IPS-20b (cell line): ENCODE results near the gene CAMTA2.
A peak's percentile ranks its signal among the peaks of the same experiment; 100 is the strongest.

Experiments
- H3K27ac ChIP-seq: one replicate; pipeline ENCODE4 v1.5.1; 2013; ENCODE audit warnings: low read length
- H3K27me3 ChIP-seq: 2 replicates; pipeline ENCODE4 v1.6.1; 2013; ENCODE audit warnings: mild to moderate bottlenecking, low read length, inconsistent platforms; ENCODE audit not compliant: insufficient read depth
- H3K36me3 ChIP-seq: 2 replicates; pipeline ENCODE4 v1.6.1; 2013; ENCODE audit warnings: low read depth, mild to moderate bottlenecking, inconsistent platforms, low read length, moderate library complexity; ENCODE audit not compliant: insufficient read depth
- H3K4me1 ChIP-seq: 2 replicates; pipeline ENCODE4 v1.6.1; 2013; ENCODE audit warnings: mild to moderate bottlenecking, control low read depth, inconsistent platforms, low read length, moderate library complexity; ENCODE audit not compliant: insufficient read depth
- H3K4me3 ChIP-seq: 2 replicates; pipeline ENCODE4 v1.5.1; 2013; ENCODE audit warnings: mild to moderate bottlenecking, low read length, inconsistent platforms
- H3K9ac ChIP-seq: 2 replicates; pipeline ENCODE4 v1.6.1; 2013; ENCODE audit warnings: low read depth, mild to moderate bottlenecking, inconsistent platforms, low read length, moderate library complexity
- H3K9me3 ChIP-seq: 2 replicates; pipeline ENCODE4 v1.6.1; 2013; ENCODE audit warnings: mild to moderate bottlenecking, low read depth, low read length, inconsistent platforms; ENCODE audit not compliant: insufficient read depth

CAMTA2 gene

GRCh38 chr17:4973256-4974114 lies 14.0 kb downstream of the CAMTA2 start:
- Histone ChIP-seq H3K4me1 (peaks cover 7% of the 10 kb centered on the region), H3K36me3 (peaks cover 16% of the 10 kb centered on the region; the same call in 1 of the 2 replicates), H3K4me3 (no peak overlapping the region), H3K27ac (no peak overlapping the region), H3K27me3 (peaks cover 80% of the 10 kb centered on the region), H3K9ac (no peak overlapping the region), H3K9me3 (no peaks in the 10 kb centered on the region)

GRCh38 chr17:4972752-4973151 lies 14.7 kb downstream of the CAMTA2 start:
- no peaks in the 10 kb centered on the region for H3K9me3 ChIP-seq
- peaks cover 7% of the 10 kb centered on the region for H3K4me1 ChIP-seq
- H3K27me3 ChIP-seq, result peaks cover 73% of the 10 kb centered on the region
- H3K4me3 ChIP-seq, result no peak overlapping the region
- H3K27ac ChIP-seq, result no peak overlapping the region
- no peak overlapping the region for H3K9ac ChIP-seq
- H3K36me3 ChIP-seq, result peaks cover 16% of the 10 kb centered on the region; the same call in 1 of the 2 replicates

- Histone ChIP-seq H3K36me3 (peaks cover 16% of the 10 kb centered on the region; the same call in 1 of the 2 replicates), H3K4me3 (no peak overlapping the region), H3K27ac (no peak overlapping the region), H3K27me3 (peaks cover 69% of the 10 kb centered on the region), H3K9me3 (no peaks in the 10 kb centered on the region), H3K4me1 (peaks cover 7% of the 10 kb centered on the region), H3K9ac (no peak overlapping the region)
Measured at GRCh38 chr17:4972322-4972721, 15.2 kb downstream of the CAMTA2 start.

- Histone ChIP-seq H3K4me3 (no peak overlapping the region), H3K9me3 (no peaks in the 10 kb centered on the region), H3K36me3 (peaks cover 16% of the 10 kb centered on the region; the same call in 1 of the 2 replicates), H3K27me3 (peaks cover 64% of the 10 kb centered on the region), H3K4me1 (peaks cover 7% of the 10 kb centered on the region), H3K9ac (no peak overlapping the region), H3K27ac (no peak overlapping the region)
Measured at GRCh38 chr17:4971826-4972225, 15.6 kb downstream of the CAMTA2 start.

- peaks cover 12% of the 10 kb centered on the region for H3K4me1 ChIP-seq
- H3K9ac ChIP-seq, result no peak overlapping the region
- peaks cover 19% of the 10 kb centered on the region for H3K36me3 ChIP-seq
- peaks cover 48% of the 10 kb centered on the region for H3K27me3 ChIP-seq
- no peaks in the 10 kb centered on the region for H3K9me3 ChIP-seq
- no peak overlapping the region for H3K4me3 ChIP-seq
- H3K27ac ChIP-seq, result no peak overlapping the region
Measured at GRCh38 chr17:4970273-4970672, 17.2 kb downstream of the CAMTA2 start.

GRCh38 chr17:4969551-4970173 lies 17.8 kb downstream of the CAMTA2 start:
- H3K9me3 ChIP-seq, result no peaks in the 10 kb centered on the region
- H3K9ac ChIP-seq, result peak overlapping the region; percentile 96; the same call in 1 of the 2 replicates
- no peak overlapping the region for H3K27ac ChIP-seq
- H3K36me3 ChIP-seq, result peaks cover 21% of the 10 kb centered on the region
- H3K27me3 ChIP-seq, result peaks cover 42% of the 10 kb centered on the region
- H3K4me3 ChIP-seq, result peak overlapping the region; percentile 91
- peaks cover 12% of the 10 kb centered on the region for H3K4me1 ChIP-seq

- H3K9me3 ChIP-seq, result no peaks in the 10 kb centered on the region
- H3K27ac ChIP-seq, result peak overlapping the region; percentile 86
- H3K4me1 ChIP-seq, result peaks cover 12% of the 10 kb centered on the region
- H3K9ac ChIP-seq, result peak overlapping the region; percentile 96
- H3K4me3 ChIP-seq, result peak overlapping the region; percentile 91
- H3K27me3 ChIP-seq, result peaks cover 36% of the 10 kb centered on the region
- H3K36me3 ChIP-seq, result peaks cover 21% of the 10 kb centered on the region
Measured at GRCh38 chr17:4969047-4969550, 18.4 kb downstream of the CAMTA2 start.

GRCh38 chr17:4968486-4969046 lies 18.9 kb downstream of the CAMTA2 start:
- Histone ChIP-seq H3K4me1 (peaks cover 12% of the 10 kb centered on the region), H3K27ac (peak overlapping the region; percentile 86), H3K9me3 (no peaks in the 10 kb centered on the region), H3K4me3 (peak overlapping the region; percentile 91), H3K27me3 (peaks cover 31% of the 10 kb centered on the region; the same call in 1 of the 2 replicates), H3K36me3 (peaks cover 21% of the 10 kb centered on the region), H3K9ac (peak overlapping the region; percentile 96)

GRCh38 chr17:4967539-4968485 lies 19.7 kb downstream of the CAMTA2 start, which contains the start of gene SPAG7:
TSS of gene SPAG7 (minus strand) at chr17:4967817. CDS start at chr17:4967804, 13 bp downstream.
- H3K36me3 ChIP-seq, result peaks cover 21% of the 10 kb centered on the region

GRCh38 chr17:4966844-4967538 lies 20.5 kb downstream of the CAMTA2 start:
- Histone ChIP-seq H3K27ac (peak overlapping the region; percentile 77), H3K27me3 (peaks cover 15% of the 10 kb centered on the region; the same call in 1 of the 2 replicates), H3K9me3 (no peaks in the 10 kb centered on the region), H3K4me1 (peaks cover 8% of the 10 kb centered on the region), H3K36me3 (peaks cover 21% of the 10 kb centered on the region), H3K9ac (peak overlapping the region; percentile 96), H3K4me3 (peak overlapping the region; percentile 91)

More at GRCh38 chr17:4967539-4968485, 19.7 kb downstream of the CAMTA2 start, which contains the start of gene SPAG7:
- Histone ChIP-seq H3K4me1 (peaks cover 8% of the 10 kb centered on the region), H3K9me3 (no peaks in the 10 kb centered on the region), H3K27ac (peak within 1 kb of the TSS; percentile 86), H3K9ac (peak within 1 kb of the TSS; percentile 96), H3K4me3 (peak within 1 kb of the TSS; percentile 91), H3K27me3 (peaks cover 24% of the 10 kb centered on the region; the same call in 1 of the 2 replicates)
